ENCODE results near the gene PPP1R16B. TPM values are rescaled to one million over a fixed set of nuclear protein-coding genes. Genes with fewer than 3 reads are reported as not detected.
"Not testable (repeated sequence)": the region's sequence is repeated elsewhere in the genome, so short reads cannot be mapped to it uniquely, and the experiment has no call there.

Gene PPP1R16B
- total RNA-seq, 2 donors from 2014 or later, result 1.3 to 1.9 TPM

- 74% methylated on average over 2 of the region's 2 CpGs for WGBS
- H3K36me3 ChIP-seq, result no peaks in the 10 kb centered on the region
- intact Hi-C loops (cut with DNase I), result no loop called here
- TF ChIP-seq POLR2AphosphoS5 (IDR thresholded peaks at IDR 0.05) (no peak), POLR2A (IDR thresholded peaks at IDR 0.05) (no peak)
- TF ChIP-seq, protein P1, sequence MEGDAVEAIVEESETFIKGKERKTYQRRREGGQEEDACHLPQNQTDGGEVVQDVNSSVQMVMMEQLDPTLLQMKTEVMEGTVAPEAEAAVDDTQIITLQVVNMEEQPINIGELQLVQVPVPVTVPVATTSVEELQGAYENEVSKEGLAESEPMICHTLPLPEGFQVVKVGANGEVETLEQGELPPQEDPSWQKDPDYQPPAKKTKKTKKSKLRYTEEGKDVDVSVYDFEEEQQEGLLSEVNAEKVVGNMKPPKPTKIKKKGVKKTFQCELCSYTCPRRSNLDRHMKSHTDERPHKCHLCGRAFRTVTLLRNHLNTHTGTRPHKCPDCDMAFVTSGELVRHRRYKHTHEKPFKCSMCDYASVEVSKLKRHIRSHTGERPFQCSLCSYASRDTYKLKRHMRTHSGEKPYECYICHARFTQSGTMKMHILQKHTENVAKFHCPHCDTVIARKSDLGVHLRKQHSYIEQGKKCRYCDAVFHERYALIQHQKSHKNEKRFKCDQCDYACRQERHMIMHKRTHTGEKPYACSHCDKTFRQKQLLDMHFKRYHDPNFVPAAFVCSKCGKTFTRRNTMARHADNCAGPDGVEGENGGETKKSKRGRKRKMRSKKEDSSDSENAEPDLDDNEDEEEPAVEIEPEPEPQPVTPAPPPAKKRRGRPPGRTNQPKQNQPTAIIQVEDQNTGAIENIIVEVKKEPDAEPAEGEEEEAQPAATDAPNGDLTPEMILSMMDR (IDR thresholded peaks at IDR 0.05), result no peak
- no peaks in the 10 kb centered on the region for H3K27me3 ChIP-seq (replicated peaks; ENCODE audit: insufficient read depth)
- no peak overlapping the region for H3K27ac ChIP-seq
- no peak for DNase-seq (ENCODE audit: low spot score)
- H3K9me3 ChIP-seq, result no peaks in the 10 kb centered on the region
- H3K4me1 ChIP-seq (replicated peaks), result no peaks in the 10 kb centered on the region
- no peak overlapping the region for H3K4me3 ChIP-seq
These were observed 51.1 kb downstream of the PPP1R16B start for GRCh38 chr20:38856570-38856969.

GRCh38 chr20:38857703-38858102 is 52.2 kb downstream of the PPP1R16B start:
- 77% methylated on average over 7 of the region's 7 CpGs for WGBS

GRCh38 chr20:38859070-38859690 is 53.7 kb downstream of the PPP1R16B start:
- no peaks in the 10 kb centered on the region for H3K9me3 ChIP-seq
- WGBS, result 66% methylated on average over 9 of the region's 9 CpGs
- no peak for TF ChIP-seq POLR2A (IDR thresholded peaks at IDR 0.05)
- TF ChIP-seq POLR2AphosphoS5 (IDR thresholded peaks at IDR 0.05), result no peak
- TF ChIP-seq, protein P1 (IDR thresholded peaks at IDR 0.05), result no peak
- intact Hi-C loops (cut with DNase I), result no loop called here
- H3K27ac ChIP-seq, result no peak overlapping the region
- H3K27me3 ChIP-seq (replicated peaks; ENCODE audit: insufficient read depth), result no peaks in the 10 kb centered on the region
- no peak overlapping the region for H3K4me3 ChIP-seq
- no peaks in the 10 kb centered on the region for H3K36me3 ChIP-seq
- no peak for DNase-seq (ENCODE audit: low spot score)
- no peaks in the 10 kb centered on the region for H3K4me1 ChIP-seq (replicated peaks)

More at GRCh38 chr20:38857703-38858102, 52.2 kb downstream of the PPP1R16B start:
- no peak overlapping the region for H3K4me3 ChIP-seq
- no peaks in the 10 kb centered on the region for H3K27me3 ChIP-seq (replicated peaks; ENCODE audit: insufficient read depth)
- no peaks in the 10 kb centered on the region for H3K36me3 ChIP-seq
- TF ChIP-seq POLR2AphosphoS5 (IDR thresholded peaks at IDR 0.05) (no peak), POLR2A (IDR thresholded peaks at IDR 0.05) (no peak)
- TF ChIP-seq, protein P1 (IDR thresholded peaks at IDR 0.05), result no peak
- H3K27ac ChIP-seq, result no peak overlapping the region
- H3K4me1 ChIP-seq (replicated peaks), result no peaks in the 10 kb centered on the region
- intact Hi-C loops (cut with DNase I), result no loop called here
- no peaks in the 10 kb centered on the region for H3K9me3 ChIP-seq
- DNase-seq (ENCODE audit: low spot score), result no peak

GRCh38 chr20:38859857-38860256 is 54.4 kb downstream of the PPP1R16B start:
- H3K27ac ChIP-seq; H3K27me3 ChIP-seq (replicated peaks; ENCODE audit: insufficient read depth); H3K36me3 ChIP-seq; DNase-seq (ENCODE audit: low spot score); H3K4me1 ChIP-seq (replicated peaks); H3K4me3 ChIP-seq; intact Hi-C loops (cut with DNase I); H3K9me3 ChIP-seq: not testable (repeated sequence)
- WGBS, result 88% methylated on average over 4 of the region's 4 CpGs

DNA sequence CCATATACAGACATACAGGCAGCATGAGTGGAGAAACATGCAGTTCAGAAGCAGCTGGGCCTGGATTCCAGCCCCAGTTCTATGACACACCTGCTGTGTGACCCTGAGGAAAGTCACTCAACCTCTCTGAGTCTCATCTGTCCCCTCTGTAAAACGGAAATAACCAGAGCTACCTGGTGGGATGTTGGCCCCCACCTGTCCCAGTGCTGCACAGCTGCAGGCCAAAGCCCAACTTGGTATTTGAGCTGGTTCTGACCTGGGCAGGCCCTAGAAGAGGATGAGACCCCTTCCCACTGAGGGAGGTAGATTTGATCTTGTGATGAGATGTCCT is 55.5 kb downstream of the PPP1R16B start:
- no peak overlapping the region for H3K27ac ChIP-seq
- intact Hi-C loops (cut with DNase I), result no loop called here
- H3K27me3 ChIP-seq (replicated peaks; ENCODE audit: insufficient read depth), result no peaks in the 10 kb centered on the region
- WGBS, result 88% methylated on average over 1 of the region's 1 CpG
- H3K4me1 ChIP-seq (replicated peaks), result no peaks in the 10 kb centered on the region
- TF ChIP-seq POLR2AphosphoS5 (IDR thresholded peaks at IDR 0.05) (no peak), POLR2A (IDR thresholded peaks at IDR 0.05) (no peak)
- TF ChIP-seq, protein P1 (IDR thresholded peaks at IDR 0.05), result no peak
- H3K36me3 ChIP-seq, result no peaks in the 10 kb centered on the region
- H3K9me3 ChIP-seq, result no peaks in the 10 kb centered on the region
- no peak overlapping the region for H3K4me3 ChIP-seq
- DNase-seq (ENCODE audit: low spot score), result no peak

Measured in prostate gland (tissue), 2 donors.